Left lung (tissue), 10 donors: Measurements from ENCODE around the gene LTA. TPM values are rescaled to one million over a fixed set of nuclear protein-coding genes. Genes with fewer than 3 reads are reported as not detected.

Experiments used
- ATAC-seq: fragments of 200-7000 bp; cut with Tn5 transposase; one replicate; pipeline ENCODE4 v1.9.1; 2020; ENCODE audit warnings: moderate library complexity
- DNase-seq, 4 donors: peaks; one replicate each; pipeline ENCODE4 v3.0.0-alpha.2; 2013 to 2020
- H3K27ac ChIP-seq, 2 donors: fragments of 200-600 bp; sonication (generic) in 1 of 2; one replicate each; pipeline versions ENCODE4 v1.5.0 to v1.8.0; 2020 to 2021
- H3K27me3 ChIP-seq, 2 donors: fragments of 200-600 bp; sonication (generic) in 1 of 2; one replicate each; pipeline versions ENCODE4 v1.5.0 to v1.8.0; 2020 to 2021
- H3K36me3 ChIP-seq, 2 donors: fragments of 200-600 bp; sonication (generic) in 1 of 2; one replicate each; pipeline versions ENCODE4 v1.5.0 to v1.8.0; 2020 to 2021
- H3K4me1 ChIP-seq, 2 donors: fragments of 200-600 bp; one replicate each; pipeline ENCODE4 v1.8.0; 2021
- H3K4me3 ChIP-seq, 2 donors: fragments of 200-600 bp; sonication (generic) in 1 of 2; one replicate each; pipeline versions ENCODE4 v1.5.0 to v1.8.0; 2020 to 2021; ENCODE audit warnings: mild to moderate bottlenecking in 1 of 2
- H3K9me3 ChIP-seq, 2 donors: fragments of 200-600 bp; sonication (generic) in 1 of 2; one replicate each; pipeline versions ENCODE4 v1.5.0 to v1.8.0; 2020 to 2021
- intact Hi-C, 2 donors: fragments of 100-400 bp; cut with DNase I; formaldehyde crosslinking; loops; one replicate each; pipeline versions ENCODE4 v1.11.2 to v1.14.2; 2022
- polyA plus RNA-seq, 6 donors: library from polyadenylated mRNA; unstranded; fragments of 120-200 nt; gene quantifications; one replicate each; pipeline ENCODE4 v1.2.1, GENCODE V29; 2013; ENCODE audit not compliant: insufficient read length in 6 of 6
- total RNA-seq, 2 donors: library from RNA; stranded (reverse); fragmentation: NEBNext Ultra II Directional; extraction: Animal tissue kit (Norgen Biotek cat#: 25700); gene quantifications; one replicate each; pipeline ENCODE4 v1.2.1, GENCODE V29; 2021
- TF ChIP-seq, protein P1 (sequence below), 2 donors: fragments of 200-600 bp; sonication (generic) in 1 of 2; IDR thresholded peaks; one replicate each; pipeline versions ENCODE4 v1.5.0 to v1.8.0; 2021; ENCODE audit warnings: antibody characterized with exemption in 2 of 2
- donor health status: DM: no; HTN: yes; CAD: no.
- donor health status: DM: no; HTN: no; CAD: no.

Gene LTA
- total and polyA plus RNA-seq, 8 donors, result 0.17 to 0.65 (median 0.39) TPM

GRCh38 chr6:31559606-31559957 is 12.5 kb upstream of the LTA start:
- intact Hi-C loops, result no loop called here
- peaks cover 7 to 78% of the 10 kb centered on the region in 2 donors for H3K4me1 ChIP-seq
- H3K4me3 ChIP-seq, result peak overlapping the region in 1 of 2 donors; percentile 26
- peak overlapping the region; percentile 70 to 95 for H3K27ac ChIP-seq
- peaks cover 0 to 31% of the 10 kb centered on the region in 2 donors for H3K36me3 ChIP-seq
- H3K27me3 ChIP-seq, result no peaks in the 10 kb centered on the region
- H3K9me3 ChIP-seq, result no peaks in the 10 kb centered on the region
- ATAC-seq (no peak), DNase-seq (no peak)
- TF ChIP-seq, protein P1, sequence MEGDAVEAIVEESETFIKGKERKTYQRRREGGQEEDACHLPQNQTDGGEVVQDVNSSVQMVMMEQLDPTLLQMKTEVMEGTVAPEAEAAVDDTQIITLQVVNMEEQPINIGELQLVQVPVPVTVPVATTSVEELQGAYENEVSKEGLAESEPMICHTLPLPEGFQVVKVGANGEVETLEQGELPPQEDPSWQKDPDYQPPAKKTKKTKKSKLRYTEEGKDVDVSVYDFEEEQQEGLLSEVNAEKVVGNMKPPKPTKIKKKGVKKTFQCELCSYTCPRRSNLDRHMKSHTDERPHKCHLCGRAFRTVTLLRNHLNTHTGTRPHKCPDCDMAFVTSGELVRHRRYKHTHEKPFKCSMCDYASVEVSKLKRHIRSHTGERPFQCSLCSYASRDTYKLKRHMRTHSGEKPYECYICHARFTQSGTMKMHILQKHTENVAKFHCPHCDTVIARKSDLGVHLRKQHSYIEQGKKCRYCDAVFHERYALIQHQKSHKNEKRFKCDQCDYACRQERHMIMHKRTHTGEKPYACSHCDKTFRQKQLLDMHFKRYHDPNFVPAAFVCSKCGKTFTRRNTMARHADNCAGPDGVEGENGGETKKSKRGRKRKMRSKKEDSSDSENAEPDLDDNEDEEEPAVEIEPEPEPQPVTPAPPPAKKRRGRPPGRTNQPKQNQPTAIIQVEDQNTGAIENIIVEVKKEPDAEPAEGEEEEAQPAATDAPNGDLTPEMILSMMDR (IDR thresholded peaks at IDR 0.05), result no peak

DNA sequence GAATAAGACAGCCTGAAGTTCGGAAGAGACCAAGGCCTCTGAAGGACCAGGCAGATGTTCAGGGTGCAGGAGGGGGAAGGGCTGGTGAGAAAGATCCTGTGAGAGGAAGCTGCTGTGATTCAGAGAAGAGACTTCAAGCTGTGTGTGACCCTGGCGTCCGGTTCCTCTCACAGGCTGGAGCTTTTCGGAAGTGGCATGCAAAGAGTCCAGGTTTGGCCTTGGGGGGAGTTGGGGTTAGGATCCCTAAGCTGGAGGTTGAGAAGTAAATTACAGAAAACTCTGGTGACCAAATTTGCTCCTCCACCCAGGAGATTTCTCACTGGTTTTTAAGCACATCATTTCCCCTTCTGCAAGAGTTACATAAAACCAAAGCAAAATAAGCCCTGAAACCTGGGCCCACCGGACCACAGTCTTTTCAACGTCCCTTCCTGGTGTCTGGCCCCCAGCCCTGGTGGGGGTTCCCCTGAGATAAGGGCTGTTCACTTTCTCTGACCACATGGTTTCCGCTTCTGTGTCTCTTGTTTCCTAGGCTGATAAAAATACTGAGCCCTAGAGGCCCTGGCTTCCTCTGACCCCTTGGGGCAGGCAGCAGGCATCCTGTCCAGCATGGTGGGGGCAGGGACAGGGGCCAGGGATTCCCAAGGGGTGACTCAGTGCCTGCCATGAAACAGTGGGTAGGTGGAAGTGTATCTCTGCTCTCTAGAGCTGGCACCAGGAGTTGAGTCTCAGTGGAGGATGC is 12.0 kb upstream of the LTA start:
- peak in 3 of 4 donors; percentile 46 to 89 (median 74) for DNase-seq
- H3K4me1 ChIP-seq, result peaks cover 7 to 78% of the 10 kb centered on the region in 2 donors
- no peaks in the 10 kb centered on the region for H3K9me3 ChIP-seq
- TF ChIP-seq, protein P1 (IDR thresholded peaks at IDR 0.05), result no peak
- peak; percentile 72 for ATAC-seq
- peak overlapping the region in 1 of 2 donors; percentile 26 for H3K4me3 ChIP-seq
- peak overlapping the region; percentile 70 to 95 for H3K27ac ChIP-seq
- H3K27me3 ChIP-seq, result no peaks in the 10 kb centered on the region
- peaks cover 0 to 31% of the 10 kb centered on the region in 2 donors for H3K36me3 ChIP-seq
- intact Hi-C loops, result no loop called here

GRCh38 chr6:31560697-31561058 is 11.4 kb upstream of the LTA start:
- Histone ChIP-seq H3K27ac (peak overlapping the region in 1 of 2 donors; percentile 95), H3K4me1 (peaks cover 7 to 78% of the 10 kb centered on the region in 2 donors), H3K9me3 (no peaks in the 10 kb centered on the region), H3K27me3 (peaks cover 0 to 3% of the 10 kb centered on the region in 2 donors), H3K36me3 (peaks cover 0 to 31% of the 10 kb centered on the region in 2 donors), H3K4me3 (no peak overlapping the region)
- intact Hi-C loops, result no loop called here
- ATAC-seq (no peak), DNase-seq (no peak)
- TF ChIP-seq, protein P1 (IDR thresholded peaks at IDR 0.05), result no peak

DNA sequence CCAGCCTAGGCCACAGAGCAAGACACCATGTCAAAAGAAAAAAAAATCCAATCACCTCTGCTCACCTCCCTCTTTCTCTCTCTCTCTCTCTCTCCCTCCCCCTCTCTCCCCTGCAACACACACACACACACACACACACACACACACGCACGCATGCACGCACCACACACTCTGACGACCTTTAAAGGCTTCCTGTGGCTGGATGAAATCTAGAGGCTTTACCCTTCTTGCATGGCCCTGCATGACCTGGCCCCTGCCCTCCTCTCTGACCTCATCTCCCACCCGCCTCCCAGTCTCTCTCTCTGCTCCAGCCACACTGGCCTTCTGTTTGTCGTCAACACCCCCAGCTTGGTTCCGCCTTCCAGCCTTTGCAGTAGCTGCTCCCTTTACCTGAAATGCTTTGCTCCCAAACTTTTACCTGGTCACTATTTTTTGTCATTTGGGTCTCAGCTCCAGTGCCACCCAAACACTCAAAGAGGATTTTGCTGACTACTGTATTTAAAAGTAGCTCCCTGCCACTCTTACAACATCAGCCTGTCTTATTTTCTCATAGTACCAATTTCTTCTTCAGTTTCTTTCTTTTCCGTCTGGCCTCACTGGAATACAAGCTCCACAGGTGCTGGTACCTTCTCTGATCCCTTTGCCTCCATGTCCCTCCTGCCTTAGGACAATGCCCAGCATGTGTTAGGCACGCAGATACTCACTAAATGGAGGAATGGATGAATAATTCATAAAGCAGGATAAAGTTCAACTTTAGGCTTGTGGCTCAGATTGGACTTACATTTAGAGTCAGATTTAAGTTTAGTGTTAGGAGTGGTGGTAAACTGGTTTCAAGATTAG is 4.3 kb upstream of the LTA start:
- H3K27ac ChIP-seq, result peak overlapping the region in 1 of 2 donors; percentile 70
- intact Hi-C loops, result no loop called here
- ATAC-seq, result no peak

More for the DNA sequence above, 4.3 kb upstream of the LTA start:
- Histone ChIP-seq H3K27me3 (peaks cover 0 to 18% of the 10 kb centered on the region in 2 donors), H3K36me3 (no peaks in the 10 kb centered on the region), H3K9me3 (no peaks in the 10 kb centered on the region), H3K4me3 (no peak overlapping the region), H3K4me1 (peaks cover 0 to 32% of the 10 kb centered on the region in 2 donors)
- TF ChIP-seq, protein P1 (IDR thresholded peaks at IDR 0.05), result no peak
- DNase-seq, result no peak
